WTC11 (cell line): ENCODE measurements around the gene KIF13A. TPM values are rescaled to one million over a fixed set of nuclear protein-coding genes. Genes with fewer than 3 reads are reported as not detected.

Experiments
- ATAC-seq: fragments of 200-7000 bp; cut with Tn5 transposase; 2 replicates; pipeline ENCODE4 v1.10.0; 2021; ENCODE audit warnings: mild to moderate bottlenecking, moderate library complexity
- CTCF ChIA-PET: fragments of 300-600 bp; sonication (Branson Sonifier 250); formaldehyde crosslinking; loops from one replicate; lab custom pipeline; 2021; ENCODE audit warnings: antibody characterized with exemption; lab: Charles Lee
- POLR2A ChIA-PET: fragments of 350-600 bp; sonication (Branson Sonifier 250); formaldehyde crosslinking; loops from one replicate; lab custom pipeline; 2021; ENCODE audit warnings: antibody characterized with exemption; lab: Charles Lee
- DNase-seq: peaks from one replicate; pipeline ENCODE4 v3.0.0; 2021; ENCODE audit warnings: low spot score
- H3K27ac Mint-ChIP-seq: 2 replicates; pipeline ENCODE4 v1.8.0; 2021; ENCODE audit warnings: mixed read lengths
- H3K27me3 Mint-ChIP-seq: 2 replicates; pipeline ENCODE4 v1.8.0; 2021; ENCODE audit warnings: low read depth, mild to moderate bottlenecking, moderate library complexity, mixed read lengths
- H3K36me3 Mint-ChIP-seq: 2 replicates; pipeline ENCODE4 v1.8.0; 2021; ENCODE audit warnings: mixed read lengths
- H3K4me1 Mint-ChIP-seq: 2 replicates; pipeline ENCODE4 v1.8.0; 2022; ENCODE audit warnings: mixed read lengths
- H3K4me3 Mint-ChIP-seq: 2 replicates; pipeline ENCODE4 v1.8.0; 2021; ENCODE audit warnings: mild to moderate bottlenecking, moderate library complexity, mixed read lengths
- H3K9me3 Mint-ChIP-seq: 2 replicates; pipeline ENCODE4 v1.8.0; 2021; ENCODE audit warnings: mixed read lengths
- CREB1 ChIP-seq: sonication (generic); formaldehyde crosslinking; IDR thresholded peaks from 2 replicates; pipeline ENCODE4 v1.8.0; 2023; ENCODE audit warnings: mild to moderate bottlenecking, missing genetic modification reagents
- CREM ChIP-seq: sonication (generic); formaldehyde crosslinking; IDR thresholded peaks from 2 replicates; pipeline ENCODE4 v1.8.1; 2022; ENCODE audit warnings: mild to moderate bottlenecking, missing genetic modification reagents, moderate library complexity
- FOXP1 ChIP-seq: sonication (generic); formaldehyde crosslinking; IDR thresholded peaks from 2 replicates; pipeline ENCODE4 v1.8.0; 2022; ENCODE audit warnings: missing genetic modification reagents, mild to moderate bottlenecking, moderate library complexity, borderline replicate concordance
- JUN ChIP-seq: sonication (generic); formaldehyde crosslinking; IDR thresholded peaks from 2 replicates; pipeline ENCODE4 v1.8.0; 2023; ENCODE audit warnings: mild to moderate bottlenecking, missing genetic modification reagents
- KAT7 ChIP-seq: sonication (generic); formaldehyde crosslinking; IDR thresholded peaks from 2 replicates; pipeline ENCODE4 v1.8.1; 2023; ENCODE audit warnings: missing genetic modification reagents, mild to moderate bottlenecking, borderline replicate concordance
- NR1H2 ChIP-seq: sonication (generic); formaldehyde crosslinking; IDR thresholded peaks from 2 replicates; pipeline ENCODE4 v1.9.0; 2021; ENCODE audit warnings: mild to moderate bottlenecking, moderate library complexity, missing genetic modification reagents
- PRRX2 ChIP-seq: fragments of 250-450 bp; sonication (Bioruptor Pico); IDR thresholded peaks from 2 replicates; pipeline ENCODE4 v1.8.0; 2021; ENCODE audit warnings: mild to moderate bottlenecking
- RELA ChIP-seq: sonication (generic); formaldehyde crosslinking; IDR thresholded peaks from 2 replicates; pipeline ENCODE4 v1.8.1; 2022; ENCODE audit warnings: missing genetic modification reagents, mild to moderate bottlenecking, borderline replicate concordance
- RORB ChIP-seq: fragments of 250-450 bp; sonication (Bioruptor Pico); IDR thresholded peaks from 2 replicates; pipeline ENCODE4 v1.9.0; 2021; ENCODE audit warnings: mild to moderate bottlenecking
- TCF7 ChIP-seq: sonication (generic); formaldehyde crosslinking; IDR thresholded peaks from 2 replicates; pipeline ENCODE4 v1.8.0; 2022; ENCODE audit warnings: mild to moderate bottlenecking, low read depth, missing genetic modification reagents, moderate library complexity
- TP53 ChIP-seq: sonication (generic); formaldehyde crosslinking; IDR thresholded peaks from 2 replicates; pipeline ENCODE4 v1.8.1; 2023; ENCODE audit warnings: mild to moderate bottlenecking, missing genetic modification reagents
- ZNF219 ChIP-seq: sonication (generic); formaldehyde crosslinking; IDR thresholded peaks from 2 replicates; pipeline ENCODE4 v1.8.0; 2023; ENCODE audit warnings: missing genetic modification reagents, mild to moderate bottlenecking, borderline replicate concordance
- total RNA-seq: library from RNA; stranded (reverse); gene quantifications from 3 replicates; pipeline ENCODE4 v1.2.3, GENCODE V29; 2021
- TF ChIP-seq, protein P1 (sequence below): sonication (generic); formaldehyde crosslinking; IDR thresholded peaks from 2 replicates; pipeline ENCODE4 v1.8.1; 2022; ENCODE audit warnings: low read depth, missing genetic modification reagents, borderline replicate concordance
- TF ChIP-seq, protein P2 (sequence below): sonication (generic); formaldehyde crosslinking; IDR thresholded peaks from 2 replicates; pipeline ENCODE4 v1.8.0; 2022; ENCODE audit warnings: mild to moderate bottlenecking, missing genetic modification reagents
- TF ChIP-seq, protein P3 (sequence below): sonication (generic); formaldehyde crosslinking; IDR thresholded peaks from 2 replicates; pipeline ENCODE4 v1.8.1; 2023; ENCODE audit warnings: mild to moderate bottlenecking, missing genetic modification reagents
- TF ChIP-seq, protein P4 (sequence below): fragments of 250-450 bp; sonication (Bioruptor Pico); IDR thresholded peaks from 2 replicates; pipeline ENCODE4 v1.9.0; 2021; ENCODE audit warnings: mild to moderate bottlenecking
- TF ChIP-seq, protein P5 (sequence below): sonication (generic); formaldehyde crosslinking; IDR thresholded peaks from 2 replicates; pipeline ENCODE4 v1.8.0; 2022; ENCODE audit warnings: mild to moderate bottlenecking, missing genetic modification reagents
- TF ChIP-seq, protein P6 (sequence below): fragments of 250-450 bp; sonication (Bioruptor Pico); IDR thresholded peaks from 2 replicates; pipeline ENCODE4 v1.9.0; 2021; ENCODE audit warnings: mild to moderate bottlenecking, borderline replicate concordance
- TF ChIP-seq, protein P7 (sequence below): sonication (generic); formaldehyde crosslinking; IDR thresholded peaks from 2 replicates; pipeline ENCODE4 v1.8.0; 2022; ENCODE audit warnings: mild to moderate bottlenecking, missing genetic modification reagents
- TF ChIP-seq, protein P8 (sequence below): sonication (generic); formaldehyde crosslinking; conservative IDR thresholded peaks from 2 replicates; pipeline ENCODE4 v1.8.1; 2022; ENCODE audit warnings: mild to moderate bottlenecking, missing genetic modification reagents
- TF ChIP-seq, protein P9 (sequence below): sonication (generic); formaldehyde crosslinking; IDR thresholded peaks from 2 replicates; pipeline ENCODE4 v1.8.1; 2022; ENCODE audit warnings: mild to moderate bottlenecking, moderate library complexity, missing genetic modification reagents

The KIF13A gene
- total RNA-seq, 1 experiment from 2014 or later, result 32.7 TPM

DNA sequence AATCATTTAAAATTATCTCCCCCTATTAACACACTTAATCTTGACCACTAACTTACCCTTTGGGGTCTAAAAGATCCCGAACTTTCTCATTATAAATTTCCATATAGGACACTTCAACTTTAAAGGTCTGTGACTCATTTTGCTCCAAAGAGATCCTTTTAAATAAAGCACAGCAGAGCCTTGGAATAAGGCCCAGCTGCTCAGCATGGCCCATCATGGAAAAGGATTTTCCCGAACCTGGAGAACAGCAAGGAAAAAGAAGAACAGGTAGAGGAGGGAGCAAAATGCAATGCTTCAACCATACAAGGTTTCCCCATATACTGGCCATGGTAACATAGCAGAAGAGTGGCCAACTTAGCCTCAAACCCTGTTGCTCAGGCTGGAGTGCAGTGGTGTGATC, 132.1 kb downstream of the KIF13A start (continued):
- TF ChIP-seq, protein P1, sequence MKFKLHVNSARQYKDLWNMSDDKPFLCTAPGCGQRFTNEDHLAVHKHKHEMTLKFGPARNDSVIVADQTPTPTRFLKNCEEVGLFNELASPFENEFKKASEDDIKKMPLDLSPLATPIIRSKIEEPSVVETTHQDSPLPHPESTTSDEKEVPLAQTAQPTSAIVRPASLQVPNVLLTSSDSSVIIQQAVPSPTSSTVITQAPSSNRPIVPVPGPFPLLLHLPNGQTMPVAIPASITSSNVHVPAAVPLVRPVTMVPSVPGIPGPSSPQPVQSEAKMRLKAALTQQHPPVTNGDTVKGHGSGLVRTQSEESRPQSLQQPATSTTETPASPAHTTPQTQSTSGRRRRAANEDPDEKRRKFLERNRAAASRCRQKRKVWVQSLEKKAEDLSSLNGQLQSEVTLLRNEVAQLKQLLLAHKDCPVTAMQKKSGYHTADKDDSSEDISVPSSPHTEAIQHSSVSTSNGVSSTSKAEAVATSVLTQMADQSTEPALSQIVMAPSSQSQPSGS (CRISPR knock-in tag), result no peak
- TF ChIP-seq, protein P2, sequence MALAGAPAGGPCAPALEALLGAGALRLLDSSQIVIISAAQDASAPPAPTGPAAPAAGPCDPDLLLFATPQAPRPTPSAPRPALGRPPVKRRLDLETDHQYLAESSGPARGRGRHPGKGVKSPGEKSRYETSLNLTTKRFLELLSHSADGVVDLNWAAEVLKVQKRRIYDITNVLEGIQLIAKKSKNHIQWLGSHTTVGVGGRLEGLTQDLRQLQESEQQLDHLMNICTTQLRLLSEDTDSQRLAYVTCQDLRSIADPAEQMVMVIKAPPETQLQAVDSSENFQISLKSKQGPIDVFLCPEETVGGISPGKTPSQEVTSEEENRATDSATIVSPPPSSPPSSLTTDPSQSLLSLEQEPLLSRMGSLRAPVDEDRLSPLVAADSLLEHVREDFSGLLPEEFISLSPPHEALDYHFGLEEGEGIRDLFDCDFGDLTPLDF, result no peak
- TF ChIP-seq PRRX2 (CRISPR knock-in tag) (no peak), FOXP1 (CRISPR knock-in tag) (no peak), CREB1 (no peak), RELA (CRISPR knock-in tag) (no peak), CREM (CRISPR knock-in tag) (no peak), KAT7 (no peak)
- TF ChIP-seq, protein P3, sequence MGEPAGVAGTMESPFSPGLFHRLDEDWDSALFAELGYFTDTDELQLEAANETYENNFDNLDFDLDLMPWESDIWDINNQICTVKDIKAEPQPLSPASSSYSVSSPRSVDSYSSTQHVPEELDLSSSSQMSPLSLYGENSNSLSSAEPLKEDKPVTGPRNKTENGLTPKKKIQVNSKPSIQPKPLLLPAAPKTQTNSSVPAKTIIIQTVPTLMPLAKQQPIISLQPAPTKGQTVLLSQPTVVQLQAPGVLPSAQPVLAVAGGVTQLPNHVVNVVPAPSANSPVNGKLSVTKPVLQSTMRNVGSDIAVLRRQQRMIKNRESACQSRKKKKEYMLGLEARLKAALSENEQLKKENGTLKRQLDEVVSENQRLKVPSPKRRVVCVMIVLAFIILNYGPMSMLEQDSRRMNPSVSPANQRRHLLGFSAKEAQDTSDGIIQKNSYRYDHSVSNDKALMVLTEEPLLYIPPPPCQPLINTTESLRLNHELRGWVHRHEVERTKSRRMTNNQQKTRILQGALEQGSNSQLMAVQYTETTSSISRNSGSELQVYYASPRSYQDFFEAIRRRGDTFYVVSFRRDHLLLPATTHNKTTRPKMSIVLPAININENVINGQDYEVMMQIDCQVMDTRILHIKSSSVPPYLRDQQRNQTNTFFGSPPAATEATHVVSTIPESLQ, result no peak
- TF ChIP-seq, protein P4, sequence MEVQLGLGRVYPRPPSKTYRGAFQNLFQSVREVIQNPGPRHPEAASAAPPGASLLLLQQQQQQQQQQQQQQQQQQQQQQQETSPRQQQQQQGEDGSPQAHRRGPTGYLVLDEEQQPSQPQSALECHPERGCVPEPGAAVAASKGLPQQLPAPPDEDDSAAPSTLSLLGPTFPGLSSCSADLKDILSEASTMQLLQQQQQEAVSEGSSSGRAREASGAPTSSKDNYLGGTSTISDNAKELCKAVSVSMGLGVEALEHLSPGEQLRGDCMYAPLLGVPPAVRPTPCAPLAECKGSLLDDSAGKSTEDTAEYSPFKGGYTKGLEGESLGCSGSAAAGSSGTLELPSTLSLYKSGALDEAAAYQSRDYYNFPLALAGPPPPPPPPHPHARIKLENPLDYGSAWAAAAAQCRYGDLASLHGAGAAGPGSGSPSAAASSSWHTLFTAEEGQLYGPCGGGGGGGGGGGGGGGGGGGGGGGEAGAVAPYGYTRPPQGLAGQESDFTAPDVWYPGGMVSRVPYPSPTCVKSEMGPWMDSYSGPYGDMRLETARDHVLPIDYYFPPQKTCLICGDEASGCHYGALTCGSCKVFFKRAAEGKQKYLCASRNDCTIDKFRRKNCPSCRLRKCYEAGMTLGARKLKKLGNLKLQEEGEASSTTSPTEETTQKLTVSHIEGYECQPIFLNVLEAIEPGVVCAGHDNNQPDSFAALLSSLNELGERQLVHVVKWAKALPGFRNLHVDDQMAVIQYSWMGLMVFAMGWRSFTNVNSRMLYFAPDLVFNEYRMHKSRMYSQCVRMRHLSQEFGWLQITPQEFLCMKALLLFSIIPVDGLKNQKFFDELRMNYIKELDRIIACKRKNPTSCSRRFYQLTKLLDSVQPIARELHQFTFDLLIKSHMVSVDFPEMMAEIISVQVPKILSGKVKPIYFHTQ (CRISPR knock-in tag), result no peak

DNA sequence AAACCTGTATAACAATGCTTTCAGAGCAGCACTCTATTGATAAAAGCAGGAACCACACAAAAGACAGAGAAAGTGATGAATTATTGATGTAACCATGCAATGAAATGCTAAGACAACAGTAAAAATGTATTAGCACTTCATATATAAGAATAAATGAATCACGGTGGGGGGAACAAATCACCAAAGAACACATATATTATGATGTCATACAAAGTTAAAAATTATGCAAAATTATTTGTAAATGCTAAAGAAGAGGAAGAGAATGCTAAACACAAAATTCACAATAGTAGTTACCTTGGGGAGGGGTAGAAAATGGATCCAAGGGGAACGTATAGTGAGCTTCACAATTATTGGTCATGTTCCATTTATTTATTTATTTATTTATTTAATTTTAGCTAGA, 133.9 kb downstream of the KIF13A start:
- no peaks in the 10 kb centered on the region for H3K9me3 Mint-ChIP-seq
- no peak overlapping the region for H3K4me3 Mint-ChIP-seq
- ChIA-PET POLR2A (no interaction called here), CTCF (no interaction called here)
- H3K4me1 Mint-ChIP-seq, result no peaks in the 10 kb centered on the region
- no peak for DNase-seq
- ATAC-seq, result no peak
- no peaks in the 10 kb centered on the region for H3K27me3 Mint-ChIP-seq
- H3K27ac Mint-ChIP-seq, result no peak overlapping the region
- H3K36me3 Mint-ChIP-seq, result peaks cover 13% of the 10 kb centered on the region
- TF ChIP-seq, protein P5, sequence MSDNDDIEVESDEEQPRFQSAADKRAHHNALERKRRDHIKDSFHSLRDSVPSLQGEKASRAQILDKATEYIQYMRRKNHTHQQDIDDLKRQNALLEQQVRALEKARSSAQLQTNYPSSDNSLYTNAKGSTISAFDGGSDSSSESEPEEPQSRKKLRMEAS, result no peak
- TF ChIP-seq, protein P6, sequence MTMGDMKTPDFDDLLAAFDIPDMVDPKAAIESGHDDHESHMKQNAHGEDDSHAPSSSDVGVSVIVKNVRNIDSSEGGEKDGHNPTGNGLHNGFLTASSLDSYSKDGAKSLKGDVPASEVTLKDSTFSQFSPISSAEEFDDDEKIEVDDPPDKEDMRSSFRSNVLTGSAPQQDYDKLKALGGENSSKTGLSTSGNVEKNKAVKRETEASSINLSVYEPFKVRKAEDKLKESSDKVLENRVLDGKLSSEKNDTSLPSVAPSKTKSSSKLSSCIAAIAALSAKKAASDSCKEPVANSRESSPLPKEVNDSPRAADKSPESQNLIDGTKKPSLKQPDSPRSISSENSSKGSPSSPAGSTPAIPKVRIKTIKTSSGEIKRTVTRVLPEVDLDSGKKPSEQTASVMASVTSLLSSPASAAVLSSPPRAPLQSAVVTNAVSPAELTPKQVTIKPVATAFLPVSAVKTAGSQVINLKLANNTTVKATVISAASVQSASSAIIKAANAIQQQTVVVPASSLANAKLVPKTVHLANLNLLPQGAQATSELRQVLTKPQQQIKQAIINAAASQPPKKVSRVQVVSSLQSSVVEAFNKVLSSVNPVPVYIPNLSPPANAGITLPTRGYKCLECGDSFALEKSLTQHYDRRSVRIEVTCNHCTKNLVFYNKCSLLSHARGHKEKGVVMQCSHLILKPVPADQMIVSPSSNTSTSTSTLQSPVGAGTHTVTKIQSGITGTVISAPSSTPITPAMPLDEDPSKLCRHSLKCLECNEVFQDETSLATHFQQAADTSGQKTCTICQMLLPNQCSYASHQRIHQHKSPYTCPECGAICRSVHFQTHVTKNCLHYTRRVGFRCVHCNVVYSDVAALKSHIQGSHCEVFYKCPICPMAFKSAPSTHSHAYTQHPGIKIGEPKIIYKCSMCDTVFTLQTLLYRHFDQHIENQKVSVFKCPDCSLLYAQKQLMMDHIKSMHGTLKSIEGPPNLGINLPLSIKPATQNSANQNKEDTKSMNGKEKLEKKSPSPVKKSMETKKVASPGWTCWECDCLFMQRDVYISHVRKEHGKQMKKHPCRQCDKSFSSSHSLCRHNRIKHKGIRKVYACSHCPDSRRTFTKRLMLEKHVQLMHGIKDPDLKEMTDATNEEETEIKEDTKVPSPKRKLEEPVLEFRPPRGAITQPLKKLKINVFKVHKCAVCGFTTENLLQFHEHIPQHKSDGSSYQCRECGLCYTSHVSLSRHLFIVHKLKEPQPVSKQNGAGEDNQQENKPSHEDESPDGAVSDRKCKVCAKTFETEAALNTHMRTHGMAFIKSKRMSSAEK (CRISPR knock-in tag), result no peak
- TF ChIP-seq JUN (CRISPR knock-in tag) (no peak), RORB (CRISPR knock-in tag) (no peak), KAT7 (no peak), TCF7 (CRISPR knock-in tag) (no peak), ZNF219 (CRISPR knock-in tag) (no peak), TP53 (CRISPR knock-in tag) (no peak), NR1H2 (no peak)
- TF ChIP-seq, protein P7, sequence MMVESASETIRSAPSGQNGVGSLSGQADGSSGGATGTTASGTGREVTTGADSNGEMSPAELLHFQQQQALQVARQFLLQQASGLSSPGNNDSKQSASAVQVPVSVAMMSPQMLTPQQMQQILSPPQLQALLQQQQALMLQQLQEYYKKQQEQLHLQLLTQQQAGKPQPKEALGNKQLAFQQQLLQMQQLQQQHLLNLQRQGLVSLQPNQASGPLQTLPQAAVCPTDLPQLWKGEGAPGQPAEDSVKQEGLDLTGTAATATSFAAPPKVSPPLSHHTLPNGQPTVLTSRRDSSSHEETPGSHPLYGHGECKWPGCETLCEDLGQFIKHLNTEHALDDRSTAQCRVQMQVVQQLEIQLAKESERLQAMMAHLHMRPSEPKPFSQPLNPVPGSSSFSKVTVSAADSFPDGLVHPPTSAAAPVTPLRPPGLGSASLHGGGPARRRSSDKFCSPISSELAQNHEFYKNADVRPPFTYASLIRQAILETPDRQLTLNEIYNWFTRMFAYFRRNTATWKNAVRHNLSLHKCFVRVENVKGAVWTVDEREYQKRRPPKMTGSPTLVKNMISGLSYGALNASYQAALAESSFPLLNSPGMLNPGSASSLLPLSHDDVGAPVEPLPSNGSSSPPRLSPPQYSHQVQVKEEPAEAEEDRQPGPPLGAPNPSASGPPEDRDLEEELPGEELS (CRISPR knock-in tag), result no peak
- TF ChIP-seq, protein P8, sequence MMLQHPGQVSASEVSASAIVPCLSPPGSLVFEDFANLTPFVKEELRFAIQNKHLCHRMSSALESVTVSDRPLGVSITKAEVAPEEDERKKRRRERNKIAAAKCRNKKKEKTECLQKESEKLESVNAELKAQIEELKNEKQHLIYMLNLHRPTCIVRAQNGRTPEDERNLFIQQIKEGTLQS (CRISPR knock-in tag), result no peak
- TF ChIP-seq, protein P9, sequence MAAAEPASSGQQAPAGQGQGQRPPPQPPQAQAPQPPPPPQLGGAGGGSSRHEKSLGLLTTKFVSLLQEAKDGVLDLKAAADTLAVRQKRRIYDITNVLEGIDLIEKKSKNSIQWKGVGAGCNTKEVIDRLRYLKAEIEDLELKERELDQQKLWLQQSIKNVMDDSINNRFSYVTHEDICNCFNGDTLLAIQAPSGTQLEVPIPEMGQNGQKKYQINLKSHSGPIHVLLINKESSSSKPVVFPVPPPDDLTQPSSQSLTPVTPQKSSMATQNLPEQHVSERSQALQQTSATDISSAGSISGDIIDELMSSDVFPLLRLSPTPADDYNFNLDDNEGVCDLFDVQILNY (CRISPR knock-in tag), result no peak
